H9 (cell line): ENCODE data around the gene IQCE. TPM values are rescaled to one million over a fixed set of nuclear protein-coding genes. Genes with fewer than 3 reads are reported as not detected.

Source experiments
- DNase-seq: peaks from one replicate; pipeline ENCODE4 v3.0.0-alpha.2; 2017
- H2AFZ ChIP-seq: one replicate; pipeline ENCODE4 v1.6.1; 2013; ENCODE audit warnings: mild to moderate bottlenecking, low read length, control low read depth, moderate library complexity
- H2AK5ac ChIP-seq: 2 replicates; pipeline ENCODE4 v1.6.1; 2013; ENCODE audit warnings: low read length, control low read depth, mixed read lengths; ENCODE audit not compliant: insufficient read length
- H2BK120ac ChIP-seq: one replicate; pipeline ENCODE4 v1.6.1; 2013; ENCODE audit warnings: low read depth, mild to moderate bottlenecking, low read length, control low read depth, inconsistent platforms; ENCODE audit not compliant: poor library complexity, severe bottlenecking
- H2BK12ac ChIP-seq: 2 replicates; pipeline ENCODE4 v1.6.1; 2013; ENCODE audit warnings: low read length, control low read depth, mixed read lengths, low read depth; ENCODE audit not compliant: insufficient read length
- H2BK15ac ChIP-seq: 2 replicates; pipeline ENCODE4 v1.6.1; 2013; ENCODE audit warnings: low read depth, low read length, control low read depth
- H2BK20ac ChIP-seq: one replicate; pipeline ENCODE4 v1.6.1; 2013; ENCODE audit warnings: low read depth, mild to moderate bottlenecking, low read length, control low read depth, inconsistent platforms; ENCODE audit not compliant: poor library complexity, severe bottlenecking
- H2BK5ac ChIP-seq: 2 replicates; pipeline ENCODE4 v1.6.1; 2013; ENCODE audit warnings: low read length, control low read depth, mixed read lengths; ENCODE audit not compliant: insufficient read length
- H3K14ac ChIP-seq: 2 replicates; pipeline ENCODE4 v1.6.1; 2013; ENCODE audit warnings: low read length, control low read depth; ENCODE audit not compliant: insufficient read depth
- H3K18ac ChIP-seq: 2 replicates; pipeline ENCODE4 v1.6.1; 2013; ENCODE audit warnings: low read depth, mild to moderate bottlenecking, mixed read lengths, low read length, control low read depth; ENCODE audit not compliant: insufficient read length
- H3K23ac ChIP-seq: 2 replicates; pipeline ENCODE4 v1.6.1; 2013; ENCODE audit warnings: low read length, control low read depth, mixed read lengths, low read depth; ENCODE audit not compliant: insufficient read length
- H3K23me2 ChIP-seq: 2 replicates; pipeline ENCODE4 v1.6.1; 2013; ENCODE audit warnings: low read depth, mild to moderate bottlenecking, mixed read lengths, low read length, control low read depth; ENCODE audit not compliant: insufficient read length, poor library complexity, severe bottlenecking
- H3K27ac ChIP-seq: 2 replicates; pipeline ENCODE4 v1.5.1; 2013; ENCODE audit warnings: low read length, control low read depth, mixed read lengths, low read depth; ENCODE audit not compliant: insufficient read length
- H3K27me3 ChIP-seq: 2 replicates; pipeline ENCODE4 v1.6.1; 2013; ENCODE audit warnings: low read length, control low read depth, inconsistent platforms; ENCODE audit not compliant: insufficient read depth
- H3K4ac ChIP-seq: 2 replicates; pipeline ENCODE4 v1.6.1; 2013; ENCODE audit warnings: low read depth, mild to moderate bottlenecking, control low read depth, inconsistent platforms, low read length, moderate library complexity
- H3K4me1 ChIP-seq: 2 replicates; pipeline ENCODE4 v1.6.1; 2013; ENCODE audit warnings: low read length, control low read depth, inconsistent platforms; ENCODE audit not compliant: insufficient read depth
- H3K4me2 ChIP-seq: 2 replicates; pipeline ENCODE4 v1.6.1; 2013; ENCODE audit warnings: low read length, control low read depth, mixed read lengths; ENCODE audit not compliant: insufficient read length, insufficient read depth
- H3K56ac ChIP-seq: 2 replicates; pipeline ENCODE4 v1.6.1; 2013; ENCODE audit warnings: low read depth, mild to moderate bottlenecking, mixed read lengths, low read length, control low read depth; ENCODE audit not compliant: insufficient read length
- H3K79me1 ChIP-seq: 2 replicates; pipeline ENCODE4 v1.6.1; 2013; ENCODE audit warnings: low read depth, mild to moderate bottlenecking, moderate library complexity, low read length, control low read depth, inconsistent platforms; ENCODE audit not compliant: insufficient read depth, poor library complexity, severe bottlenecking
- H3K79me2 ChIP-seq: 2 replicates; pipeline ENCODE4 v1.6.1; 2013; ENCODE audit warnings: low read length, control low read depth, inconsistent platforms; ENCODE audit not compliant: insufficient read depth
- H3K9ac ChIP-seq: 2 replicates; pipeline ENCODE4 v1.6.1; 2013; ENCODE audit warnings: low read length, control low read depth, mixed read lengths; ENCODE audit not compliant: insufficient read length; ENCODE audit errors: extremely low read depth
- H3K9me3 ChIP-seq: one replicate; pipeline ENCODE4 v1.6.1; 2013; ENCODE audit warnings: low read depth, low read length, inconsistent platforms; ENCODE audit not compliant: control insufficient read depth
- H3T11ph ChIP-seq: one replicate; pipeline ENCODE4 v1.6.1; 2013; ENCODE audit warnings: mild to moderate bottlenecking, low read length, control low read depth, inconsistent platforms
- H4K20me1 ChIP-seq: one replicate; pipeline ENCODE4 v1.6.1; 2013; ENCODE audit not compliant: control insufficient read depth, insufficient read length, insufficient read depth
- H4K5ac ChIP-seq: 2 replicates; pipeline ENCODE4 v1.6.1; 2013; ENCODE audit warnings: low read depth, mild to moderate bottlenecking, mixed read lengths, low read length, control low read depth; ENCODE audit not compliant: insufficient read length
- H4K8ac ChIP-seq: replicated peaks from 2 replicates; pipeline ENCODE4 v1.6.1; 2013; ENCODE audit warnings: low read length, control low read depth, mixed read lengths, low read depth; ENCODE audit not compliant: insufficient read length
- H4K91ac ChIP-seq: 2 replicates; pipeline ENCODE4 v1.6.1; 2013; ENCODE audit warnings: low read depth, mild to moderate bottlenecking, moderate library complexity, mixed read lengths, low read length, control low read depth; ENCODE audit not compliant: insufficient read length
- H3K27ac Mint-ChIP-seq, 3 experiments: 2 replicates in 2 of 3; 3 replicates in 1 of 3; pipeline ENCODE4 v1.8.0; 2020 to 2021; ENCODE audit warnings: mixed read lengths in 3 of 3, mild to moderate bottlenecking in 1 of 3, moderate library complexity in 1 of 3
- H3K27me3 Mint-ChIP-seq: 2 replicates; pipeline ENCODE4 v1.8.0; 2021; ENCODE audit warnings: low read depth, mild to moderate bottlenecking, moderate library complexity, mixed read lengths
- H3K36me3 Mint-ChIP-seq, 3 experiments: 2 replicates in 2 of 3; 3 replicates in 1 of 3; pipeline ENCODE4 v1.8.0; 2020 to 2021; ENCODE audit warnings: low read depth in 3 of 3, mixed read lengths in 3 of 3; ENCODE audit not compliant: insufficient read depth in 1 of 3
- H3K4me1 Mint-ChIP-seq, 2 experiments: 2 replicates each; pipeline ENCODE4 v1.8.0; 2020; ENCODE audit warnings: mixed read lengths in 2 of 2
- H3K4me3 Mint-ChIP-seq, 2 experiments: 2 replicates in 1 of 2; 3 replicates in 1 of 2; pipeline ENCODE4 v1.8.0; 2020 to 2021; ENCODE audit warnings: mild to moderate bottlenecking in 2 of 2, mixed read lengths in 2 of 2, moderate library complexity in 1 of 2
- H3K9me3 Mint-ChIP-seq, 2 experiments: 2 replicates in 1 of 2; 3 replicates in 1 of 2; pipeline ENCODE4 v1.8.0; 2020; ENCODE audit warnings: mild to moderate bottlenecking in 2 of 2, mixed read lengths in 2 of 2, moderate library complexity in 1 of 2
- CTCF ChIP-seq: fragments of 200-600 bp; sonication (generic); conservative IDR thresholded peaks from 3 replicates; pipeline ENCODE4 v1.8.0; 2021; ENCODE audit warnings: antibody characterized with exemption, mild to moderate bottlenecking
- WGBS: extraction: QIAGEN DNeasy Blood & Tissue Kit; methylation state at CpG from one replicate; pipeline ENCODE4 v1.1.7; 2013; ENCODE audit warnings: missing lambda C conversion rate, low lambda C conversion rate, mixed read lengths; ENCODE audit not compliant: insufficient read length; ENCODE audit errors: extremely low coverage; 5-methylcytosine and 5-hydroxymethylcytosine counted together
- total RNA-seq: library from RNA; stranded (reverse); gene quantifications from 2 replicates; pipeline ENCODE4 v1.2.1, GENCODE V29; 2021

Gene IQCE
- total RNA-seq, 1 experiment from 2014 or later, result 7.0 TPM

- peak overlapping the region; percentile 57 to 88 (median 81); a peak in 5 of 7 replicates for H3K27ac Mint-ChIP-seq
- H3K27ac ChIP-seq, result no peak overlapping the region
Observed at GRCh38 chr7:2621948-2622640, 63.3 kb downstream of the IQCE start.

More at GRCh38 chr7:2621948-2622640, 63.3 kb downstream of the IQCE start:
- Histone ChIP-seq H3K4me1 (peaks cover 6% of the 10 kb centered on the region; the same call in 1 of the 2 replicates), H4K20me1 (no peaks in the 10 kb centered on the region), H3K79me2 (no peaks in the 10 kb centered on the region), H3K79me1 (no peaks in the 10 kb centered on the region), H3K9me3 (no peaks in the 10 kb centered on the region), H3K27me3 (no peaks in the 10 kb centered on the region), H2AK5ac (no peak overlapping the region), H2AFZ (no peak overlapping the region), H4K91ac (no peak overlapping the region), H3K56ac (no peak overlapping the region), H3K23me2 (no peaks in the 10 kb centered on the region), H2BK120ac (no peak overlapping the region), H2BK20ac (no peak overlapping the region), H3K18ac (peak overlapping the region; percentile 51), H4K8ac (no peak overlapping the region), H2BK12ac (no peak overlapping the region), H2BK15ac (peak overlapping the region; percentile 42; the same call in 1 of the 2 replicates), H3K4me2 (no peak overlapping the region), H3T11ph (no peak overlapping the region), H3K9ac (no peak overlapping the region), H2BK5ac (no peak overlapping the region), H3K14ac (peak overlapping the region; percentile 81), H3K23ac (no peak overlapping the region), H4K5ac (no peak overlapping the region), H3K4ac (no peak overlapping the region; the same call in 1 of the 2 replicates)
- H3K4me1 Mint-ChIP-seq, result peaks cover 18 to 33% of the 10 kb centered on the region in 2 experiments
- peaks cover 4% of the 10 kb centered on the region for H3K27me3 Mint-ChIP-seq
- H3K9me3 Mint-ChIP-seq, result no peaks in the 10 kb centered on the region; a peak in 2 of 5 replicates
- no peaks in the 10 kb centered on the region; a peak in 1 of 7 replicates for H3K36me3 Mint-ChIP-seq
- DNase-seq, result peak; percentile 86
- WGBS, result no CpG with 5 or more reads among the region's 12 CpGs
- no peak for TF ChIP-seq CTCF
- peak overlapping the region in 1 of 2 experiments; percentile 23; a peak in 2 of 5 replicates for H3K4me3 Mint-ChIP-seq
